PFSK-1 (cell line): ENCODE results near the gene MFSD12.

Source experiments
- FOXP2 ChIP-seq: optimal IDR thresholded peaks from 2 replicates; pipeline ENCODE3; 2011; ENCODE audit warnings: borderline replicate concordance, control low read depth, inconsistent platforms; ENCODE audit not compliant: insufficient read depth; ENCODE audit errors: extremely low read length, extremely low read depth
- POLR2AphosphoS5 ChIP-seq: IDR thresholded peaks from 2 replicates; pipeline ENCODE4 v1.6.1; 2012; ENCODE audit warnings: low read depth, mild to moderate bottlenecking, control low read depth, low read length, moderate library complexity
- SIN3A ChIP-seq: IDR thresholded peaks from 2 replicates; pipeline ENCODE4 v1.6.1; 2012; ENCODE audit warnings: mild to moderate bottlenecking, low read length, moderate library complexity, borderline replicate concordance; ENCODE audit not compliant: insufficient read depth
- TAF1 ChIP-seq: IDR thresholded peaks from 2 replicates; pipeline ENCODE4 v1.6.1; 2012; ENCODE audit warnings: low read length, control low read depth, borderline replicate concordance; ENCODE audit not compliant: insufficient read depth
- TF ChIP-seq, protein P1 (sequence below), 2 experiments: IDR thresholded peaks; 2 replicates each; pipeline versions ENCODE4 v1.6.1 to v1.8.0; 2011 to 2012; ENCODE audit warnings: low read depth in 2 of 2, low read length in 2 of 2, control low read depth in 1 of 2, inconsistent platforms in 1 of 2, mild to moderate bottlenecking in 1 of 2, moderate library complexity in 1 of 2; ENCODE audit not compliant: insufficient read depth in 1 of 2

Gene MFSD12

DNA sequence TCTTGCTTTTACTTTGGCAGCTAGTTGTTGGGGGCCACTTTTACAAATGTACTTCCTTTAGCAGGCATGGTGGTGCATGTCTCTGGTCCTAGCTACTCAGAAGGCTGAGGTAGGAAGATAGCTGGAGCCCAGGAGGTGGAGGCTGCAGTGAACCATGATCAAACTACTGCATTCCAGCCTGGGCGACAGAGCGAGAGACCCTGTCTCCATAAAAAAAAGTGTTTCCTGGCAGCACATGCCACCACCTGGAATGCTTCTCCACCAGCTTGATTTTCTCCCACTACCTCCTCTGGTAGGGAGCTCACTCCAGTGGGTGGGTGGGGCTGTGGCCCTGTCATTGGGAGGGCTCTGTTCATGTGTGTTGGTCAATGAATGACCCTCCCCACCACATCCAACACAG is 38.7 kb downstream of the MFSD12 start:
- TF ChIP-seq FOXP2: no peak
- no peak for TF ChIP-seq TAF1
- TF ChIP-seq POLR2AphosphoS5: no peak
- TF ChIP-seq, protein P1, sequence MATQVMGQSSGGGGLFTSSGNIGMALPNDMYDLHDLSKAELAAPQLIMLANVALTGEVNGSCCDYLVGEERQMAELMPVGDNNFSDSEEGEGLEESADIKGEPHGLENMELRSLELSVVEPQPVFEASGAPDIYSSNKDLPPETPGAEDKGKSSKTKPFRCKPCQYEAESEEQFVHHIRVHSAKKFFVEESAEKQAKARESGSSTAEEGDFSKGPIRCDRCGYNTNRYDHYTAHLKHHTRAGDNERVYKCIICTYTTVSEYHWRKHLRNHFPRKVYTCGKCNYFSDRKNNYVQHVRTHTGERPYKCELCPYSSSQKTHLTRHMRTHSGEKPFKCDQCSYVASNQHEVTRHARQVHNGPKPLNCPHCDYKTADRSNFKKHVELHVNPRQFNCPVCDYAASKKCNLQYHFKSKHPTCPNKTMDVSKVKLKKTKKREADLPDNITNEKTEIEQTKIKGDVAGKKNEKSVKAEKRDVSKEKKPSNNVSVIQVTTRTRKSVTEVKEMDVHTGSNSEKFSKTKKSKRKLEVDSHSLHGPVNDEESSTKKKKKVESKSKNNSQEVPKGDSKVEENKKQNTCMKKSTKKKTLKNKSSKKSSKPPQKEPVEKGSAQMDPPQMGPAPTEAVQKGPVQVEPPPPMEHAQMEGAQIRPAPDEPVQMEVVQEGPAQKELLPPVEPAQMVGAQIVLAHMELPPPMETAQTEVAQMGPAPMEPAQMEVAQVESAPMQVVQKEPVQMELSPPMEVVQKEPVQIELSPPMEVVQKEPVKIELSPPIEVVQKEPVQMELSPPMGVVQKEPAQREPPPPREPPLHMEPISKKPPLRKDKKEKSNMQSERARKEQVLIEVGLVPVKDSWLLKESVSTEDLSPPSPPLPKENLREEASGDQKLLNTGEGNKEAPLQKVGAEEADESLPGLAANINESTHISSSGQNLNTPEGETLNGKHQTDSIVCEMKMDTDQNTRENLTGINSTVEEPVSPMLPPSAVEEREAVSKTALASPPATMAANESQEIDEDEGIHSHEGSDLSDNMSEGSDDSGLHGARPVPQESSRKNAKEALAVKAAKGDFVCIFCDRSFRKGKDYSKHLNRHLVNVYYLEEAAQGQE (IDR thresholded peaks at IDR 0.05; ENCODE audit: insufficient read depth in 1 of 2, low read depth in 2 of 2, low read length in 2 of 2): no peak
- TF ChIP-seq SIN3A: no peak

DNA sequence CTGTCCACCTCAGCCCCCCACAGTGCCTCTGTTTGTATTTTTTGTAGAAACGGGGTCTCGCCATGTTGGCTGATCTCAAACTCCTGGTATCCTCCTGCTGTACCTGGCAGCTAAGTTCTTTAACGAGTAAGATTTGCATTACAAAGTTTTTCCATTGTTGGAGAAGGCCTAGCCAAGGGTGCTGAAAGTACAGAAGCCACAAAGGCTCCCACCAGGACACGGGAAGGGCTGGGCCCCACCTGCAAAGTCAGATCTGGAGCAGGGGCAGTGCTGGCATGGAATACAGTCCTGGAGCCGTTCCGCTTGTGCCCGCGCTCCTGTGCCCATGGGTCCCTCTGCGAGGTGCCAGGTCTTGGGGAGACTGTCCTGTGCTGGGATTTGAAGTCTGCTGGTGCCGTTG is 39.1 kb downstream of the MFSD12 start:
- TF ChIP-seq TAF1 (no peak), POLR2AphosphoS5 (no peak), SIN3A (no peak), FOXP2 (no peak)
- TF ChIP-seq, protein P1 (IDR thresholded peaks at IDR 0.05; ENCODE audit: insufficient read depth in 1 of 2, low read depth in 2 of 2, low read length in 2 of 2): no peak

DNA sequence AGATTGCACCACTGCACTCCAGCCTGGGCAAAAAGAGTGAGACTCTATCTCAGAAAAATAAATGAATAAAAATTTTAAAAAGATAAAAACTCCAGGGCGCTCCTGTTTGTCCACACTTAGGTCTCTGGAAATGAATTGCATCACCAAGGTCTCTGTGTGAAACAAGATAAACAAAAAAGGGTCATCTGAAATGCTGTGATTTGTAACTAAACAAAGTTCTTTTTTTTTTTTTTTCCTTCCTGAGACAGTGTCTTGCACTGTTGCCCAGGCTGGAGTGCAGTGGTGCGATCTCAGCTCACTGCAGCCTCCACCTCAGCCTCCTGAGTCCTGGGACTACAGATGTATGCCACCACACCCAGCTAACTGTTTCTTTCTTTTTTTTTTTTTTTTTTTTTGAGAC is 39.7 kb downstream of the MFSD12 start:
- TF ChIP-seq, protein P1 (IDR thresholded peaks at IDR 0.05; ENCODE audit: insufficient read depth in 1 of 2, low read depth in 2 of 2, low read length in 2 of 2): no peak
- TF ChIP-seq POLR2AphosphoS5 (no peak), FOXP2 (no peak), TAF1 (no peak), SIN3A (no peak)

DNA sequence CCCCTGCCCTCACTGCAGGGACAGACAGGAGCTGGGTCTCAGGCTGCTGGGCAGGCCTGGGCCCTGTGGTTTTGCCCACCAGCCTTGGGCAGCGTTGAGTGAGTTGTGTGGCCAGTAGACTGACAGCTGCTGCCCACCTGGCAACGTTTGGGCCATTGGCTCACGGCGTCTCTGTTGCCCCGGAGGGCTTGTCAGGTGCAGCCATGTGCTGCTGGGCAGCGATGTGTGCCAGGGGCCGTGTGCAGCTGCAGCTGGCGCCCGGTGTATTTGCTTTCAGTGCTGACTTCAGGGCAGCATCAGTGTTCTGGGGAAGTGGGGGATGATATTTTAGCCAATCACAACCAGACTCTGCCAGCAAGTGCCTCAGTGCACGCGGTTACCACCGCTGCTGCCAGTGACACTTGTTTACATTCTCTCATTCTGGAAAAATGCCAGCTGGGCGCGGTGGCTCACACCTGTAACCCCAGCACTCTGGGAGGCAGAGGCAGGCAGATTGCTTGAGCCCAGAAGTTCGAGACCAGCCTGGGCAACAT is 40.6 kb downstream of the MFSD12 start:
- TF ChIP-seq FOXP2 (no peak), TAF1 (no peak), SIN3A (no peak), POLR2AphosphoS5 (no peak)
- TF ChIP-seq, protein P1 (IDR thresholded peaks at IDR 0.05; ENCODE audit: insufficient read depth in 1 of 2, low read depth in 2 of 2, low read length in 2 of 2): no peak

DNA sequence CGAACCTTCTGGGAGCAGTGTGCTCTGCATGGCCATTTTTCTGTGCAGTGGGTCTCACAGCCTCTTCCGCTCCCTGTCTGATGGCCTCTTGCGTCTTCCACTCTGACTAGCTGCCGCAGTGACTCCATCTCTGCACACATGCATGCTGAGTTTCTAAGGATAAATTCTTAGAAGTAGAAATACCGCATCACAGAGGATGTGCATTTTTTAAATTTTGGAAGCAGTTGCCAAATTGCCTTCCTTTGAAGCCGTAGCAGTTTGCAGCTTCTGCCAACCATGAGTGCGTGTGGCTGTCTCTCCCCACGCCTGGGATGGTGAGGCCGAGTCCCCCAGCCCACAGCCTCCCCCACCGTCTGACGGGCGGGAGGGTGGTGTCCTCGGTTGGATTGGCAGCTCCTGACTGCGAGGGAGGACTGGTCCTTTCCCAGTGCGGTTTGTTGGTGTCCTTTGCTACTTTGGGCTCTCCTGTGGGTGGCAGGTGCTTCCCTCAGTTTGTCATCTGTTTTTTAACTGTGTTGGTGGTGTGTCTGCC is 41.4 kb downstream of the MFSD12 start:
- no peak for TF ChIP-seq SIN3A
- TF ChIP-seq TAF1: no peak
- no peak for TF ChIP-seq FOXP2
- TF ChIP-seq, protein P1 (IDR thresholded peaks at IDR 0.05; ENCODE audit: insufficient read depth in 1 of 2, low read depth in 2 of 2, low read length in 2 of 2): no peak
- TF ChIP-seq POLR2AphosphoS5: no peak
